HEK293 (cell line): ENCODE measurements around the gene PCID2.

Experiments
- ZFP69B ChIP-seq: fragments of 450-650 bp; formaldehyde crosslinking; IDR thresholded peaks from 2 replicates; pipeline ENCODE4 v1.5.1; 2016; ENCODE audit warnings: missing biosample characterization, missing genetic modification characterization
- ZNF211 ChIP-seq: fragments of 450-650 bp; formaldehyde crosslinking; IDR thresholded peaks from 2 replicates; pipeline ENCODE4 v1.5.1; 2016; ENCODE audit warnings: low read depth, missing biosample characterization, missing genetic modification characterization
- ZNF274 ChIP-seq, 2 experiments: fragments of 200-500 bp in 1 of 2; fragments of 450-650 bp in 1 of 2; sonication (Bioruptor generic) in 1 of 2; formaldehyde crosslinking in 1 of 2; IDR thresholded peaks; 2 replicates each; pipeline versions ENCODE4 v1.5.1 to v1.6.1; 2014 to 2016; ENCODE audit warnings: borderline replicate concordance in 1 of 2, inconsistent platforms in 1 of 2, low read length in 1 of 2, missing biosample characterization in 1 of 2, missing genetic modification characterization in 1 of 2
- ZNF354C ChIP-seq: fragments of 450-650 bp; formaldehyde crosslinking; IDR thresholded peaks from 2 replicates; pipeline ENCODE4 v1.5.1; 2016; ENCODE audit warnings: missing biosample characterization, missing genetic modification characterization, low read depth, borderline replicate concordance
- ZNF473 ChIP-seq: fragments of 450-650 bp; formaldehyde crosslinking; IDR thresholded peaks from 2 replicates; pipeline ENCODE4 v1.5.1; 2017; ENCODE audit warnings: missing biosample characterization, missing genetic modification characterization
- ZNF501 ChIP-seq: fragments of 450-650 bp; formaldehyde crosslinking; IDR thresholded peaks from 2 replicates; pipeline ENCODE4 v1.5.1; 2016; ENCODE audit warnings: missing biosample characterization, missing genetic modification characterization
- ZNF629 ChIP-seq: fragments of 450-650 bp; formaldehyde crosslinking; IDR thresholded peaks from 2 replicates; pipeline ENCODE4 v1.5.1; 2017; ENCODE audit warnings: missing biosample characterization, missing genetic modification characterization
- ZNF776 ChIP-seq: fragments of 450-650 bp; formaldehyde crosslinking; IDR thresholded peaks from 2 replicates; pipeline ENCODE4 v1.5.0; 2017; ENCODE audit warnings: missing biosample characterization, missing genetic modification characterization, borderline replicate concordance
- TF ChIP-seq, protein P1 (sequence below): fragments of 450-650 bp; formaldehyde crosslinking; IDR thresholded peaks from 2 replicates; pipeline ENCODE4 v1.5.1; 2016; ENCODE audit warnings: missing biosample characterization, missing genetic modification characterization, borderline replicate concordance
- TF ChIP-seq, protein P2 (sequence below): fragments of 450-650 bp; formaldehyde crosslinking; IDR thresholded peaks from 2 replicates; pipeline ENCODE4 v1.5.1; 2016; ENCODE audit warnings: missing biosample characterization, missing genetic modification characterization
- TF ChIP-seq, protein P3 (sequence below): fragments of 450-650 bp; formaldehyde crosslinking; IDR thresholded peaks from 2 replicates; pipeline ENCODE4 v1.5.1; 2016; ENCODE audit warnings: missing biosample characterization, missing genetic modification characterization

DNA sequence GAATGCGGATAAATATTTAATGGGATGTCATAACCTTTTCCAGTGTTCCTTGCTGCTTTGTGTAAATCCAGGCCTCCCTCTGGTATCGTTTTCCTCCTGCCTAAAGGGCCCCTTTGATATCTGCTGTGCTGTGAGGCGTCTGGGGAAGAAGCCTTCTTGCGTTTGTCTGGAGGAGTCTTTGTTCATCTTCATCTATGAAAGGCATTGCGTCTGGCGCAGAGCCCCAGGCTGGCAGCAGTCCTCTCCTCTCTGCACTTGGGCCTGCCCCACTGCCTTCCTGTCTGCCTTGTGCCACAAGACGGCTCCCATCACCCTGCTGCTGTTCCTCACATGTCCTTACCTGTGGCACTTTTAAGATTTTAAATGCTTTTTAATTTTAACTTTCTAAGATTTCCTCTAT, 40.3 kb downstream of the PCID2 start:
- TF ChIP-seq, protein P1, sequence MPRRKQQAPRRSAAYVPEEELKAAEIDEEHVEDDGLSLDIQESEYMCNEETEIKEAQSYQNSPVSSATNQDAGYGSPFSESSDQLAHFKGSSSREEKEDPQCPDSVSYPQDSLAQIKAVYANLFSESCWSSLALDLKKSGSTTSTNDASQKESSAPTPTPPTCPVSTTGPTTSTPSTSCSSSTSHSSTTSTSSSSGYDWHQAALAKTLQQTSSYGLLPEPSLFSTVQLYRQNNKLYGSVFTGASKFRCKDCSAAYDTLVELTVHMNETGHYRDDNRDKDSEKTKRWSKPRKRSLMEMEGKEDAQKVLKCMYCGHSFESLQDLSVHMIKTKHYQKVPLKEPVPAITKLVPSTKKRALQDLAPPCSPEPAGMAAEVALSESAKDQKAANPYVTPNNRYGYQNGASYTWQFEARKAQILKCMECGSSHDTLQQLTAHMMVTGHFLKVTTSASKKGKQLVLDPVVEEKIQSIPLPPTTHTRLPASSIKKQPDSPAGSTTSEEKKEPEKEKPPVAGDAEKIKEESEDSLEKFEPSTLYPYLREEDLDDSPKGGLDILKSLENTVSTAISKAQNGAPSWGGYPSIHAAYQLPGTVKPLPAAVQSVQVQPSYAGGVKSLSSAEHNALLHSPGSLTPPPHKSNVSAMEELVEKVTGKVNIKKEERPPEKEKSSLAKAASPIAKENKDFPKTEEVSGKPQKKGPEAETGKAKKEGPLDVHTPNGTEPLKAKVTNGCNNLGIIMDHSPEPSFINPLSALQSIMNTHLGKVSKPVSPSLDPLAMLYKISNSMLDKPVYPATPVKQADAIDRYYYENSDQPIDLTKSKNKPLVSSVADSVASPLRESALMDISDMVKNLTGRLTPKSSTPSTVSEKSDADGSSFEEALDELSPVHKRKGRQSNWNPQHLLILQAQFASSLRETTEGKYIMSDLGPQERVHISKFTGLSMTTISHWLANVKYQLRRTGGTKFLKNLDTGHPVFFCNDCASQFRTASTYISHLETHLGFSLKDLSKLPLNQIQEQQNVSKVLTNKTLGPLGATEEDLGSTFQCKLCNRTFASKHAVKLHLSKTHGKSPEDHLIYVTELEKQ (tag by site-specific recombination), result no peak
- TF ChIP-seq, protein P2, sequence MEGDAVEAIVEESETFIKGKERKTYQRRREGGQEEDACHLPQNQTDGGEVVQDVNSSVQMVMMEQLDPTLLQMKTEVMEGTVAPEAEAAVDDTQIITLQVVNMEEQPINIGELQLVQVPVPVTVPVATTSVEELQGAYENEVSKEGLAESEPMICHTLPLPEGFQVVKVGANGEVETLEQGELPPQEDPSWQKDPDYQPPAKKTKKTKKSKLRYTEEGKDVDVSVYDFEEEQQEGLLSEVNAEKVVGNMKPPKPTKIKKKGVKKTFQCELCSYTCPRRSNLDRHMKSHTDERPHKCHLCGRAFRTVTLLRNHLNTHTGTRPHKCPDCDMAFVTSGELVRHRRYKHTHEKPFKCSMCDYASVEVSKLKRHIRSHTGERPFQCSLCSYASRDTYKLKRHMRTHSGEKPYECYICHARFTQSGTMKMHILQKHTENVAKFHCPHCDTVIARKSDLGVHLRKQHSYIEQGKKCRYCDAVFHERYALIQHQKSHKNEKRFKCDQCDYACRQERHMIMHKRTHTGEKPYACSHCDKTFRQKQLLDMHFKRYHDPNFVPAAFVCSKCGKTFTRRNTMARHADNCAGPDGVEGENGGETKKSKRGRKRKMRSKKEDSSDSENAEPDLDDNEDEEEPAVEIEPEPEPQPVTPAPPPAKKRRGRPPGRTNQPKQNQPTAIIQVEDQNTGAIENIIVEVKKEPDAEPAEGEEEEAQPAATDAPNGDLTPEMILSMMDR, result no peak
- TF ChIP-seq ZNF211 (tag by site-specific recombination) (no peak), ZNF473 (no peak), ZNF776 (no peak), ZNF274 (IDR thresholded peaks at IDR 0.05; ENCODE audit: low read length) (no peak), ZNF274 (tag by site-specific recombination; IDR thresholded peaks at IDR 0.05; ENCODE audit: borderline replicate concordance) (no peak), ZNF501 (no peak), ZNF354C (tag by site-specific recombination) (no peak), ZNF629 (tag by site-specific recombination) (no peak), ZFP69B (tag by site-specific recombination) (no peak)
- TF ChIP-seq, protein P3, sequence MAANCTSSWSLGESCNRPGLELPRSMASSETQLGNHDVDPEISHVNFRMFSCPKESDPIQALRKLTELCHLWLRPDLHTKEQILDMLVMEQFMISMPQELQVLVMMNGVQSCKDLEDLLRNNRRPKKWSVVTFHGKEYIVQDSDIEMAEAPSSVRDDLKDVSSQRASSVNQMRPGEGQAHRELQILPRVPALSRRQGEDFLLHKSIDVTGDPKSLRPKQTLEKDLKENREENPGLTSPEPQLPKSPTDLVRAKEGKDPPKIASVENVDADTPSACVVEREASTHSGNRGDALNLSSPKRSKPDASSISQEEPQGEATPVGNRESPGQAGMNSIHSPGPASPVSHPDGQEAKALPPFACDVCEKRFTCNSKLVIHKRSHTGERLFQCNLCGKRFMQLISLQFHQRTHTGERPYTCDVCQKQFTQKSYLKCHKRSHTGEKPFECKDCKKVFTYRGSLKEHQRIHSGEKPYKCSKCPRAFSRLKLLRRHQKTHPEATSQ (tag by site-specific recombination), result no peak
